ENCODE measurements around the gene DCANP1. TPM values are rescaled to one million over a fixed set of nuclear protein-coding genes. Genes with fewer than 3 reads are reported as not detected.

DCANP1 gene
- total and polyA plus RNA-seq, 2 of the 13 experiments (the other 11 are each of a cell fraction or from before 2014, with no cell fraction given), result not detected

DNA sequence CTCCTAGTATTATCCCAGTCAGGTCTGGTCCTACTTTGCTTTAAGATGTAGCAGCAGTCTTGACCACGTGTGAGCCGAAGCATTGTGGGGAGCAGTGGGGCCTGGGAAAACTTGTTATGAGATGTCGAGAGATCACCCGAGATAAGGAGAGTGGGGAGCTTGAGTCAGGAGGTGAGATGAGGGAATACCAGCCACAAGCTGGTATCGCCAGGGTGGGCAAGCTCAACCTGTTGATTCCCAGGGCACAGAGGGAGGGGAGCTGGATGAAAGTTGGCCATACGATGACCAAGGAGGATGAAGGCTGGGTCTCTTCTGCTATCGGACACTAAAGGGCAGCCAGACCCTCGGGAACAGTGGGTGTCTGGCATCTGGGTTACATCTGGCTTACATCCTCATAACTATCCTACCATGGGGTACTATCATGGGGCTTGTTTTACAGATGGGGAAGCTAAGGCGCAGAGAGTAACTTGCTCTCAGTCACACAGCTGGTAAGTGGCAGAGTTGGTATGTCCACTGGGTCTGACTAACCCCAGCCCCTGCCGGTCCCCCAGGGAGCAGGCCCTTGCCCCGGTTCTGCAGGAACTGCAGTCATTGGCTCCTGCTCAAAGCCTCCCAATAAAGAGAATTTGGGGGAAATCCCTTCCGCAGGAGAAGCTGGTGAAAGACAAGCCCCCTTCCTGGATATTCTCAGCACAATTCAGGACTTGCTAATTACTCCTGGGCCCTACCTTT lies 18.4 kb upstream of the DCANP1 start:
- Histone ChIP-seq H3K4me1 (ENCODE audit: insufficient read depth, low read length) (0 out of 2 replicates have a peak, but pooled peaks cover 2% of the 10 kb centered on the region), H3K4me3 (replicated peaks in 1 of 3; ENCODE audit: insufficient read depth in 1 of 3, low read depth in 2 of 3, low read length in 3 of 3) (no peak overlapping the region), H4K20me1 (ENCODE audit: insufficient read depth, low read length) (no peaks in the 10 kb centered on the region), H3K9me3 (ENCODE audit: low read length) (no peaks in the 10 kb centered on the region), H3K36me3 (replicated peaks in 1 of 2; ENCODE audit: control insufficient read depth in 1 of 2, insufficient read depth in 2 of 2, low read length in 2 of 2) (no peaks in the 10 kb centered on the region), H2AFZ (ENCODE audit: low read length) (no peak overlapping the region), H3K27me3 (ENCODE audit: control insufficient read depth in 1 of 2, insufficient read depth in 2 of 2, low read length in 2 of 2) (peaks cover 0 to 11% of the 10 kb centered on the region in 2 experiments; a peak in 3 of 5 replicates), H3K4me2 (ENCODE audit: low read depth, low read length) (no peak overlapping the region), H3K9ac (ENCODE audit: insufficient read depth, low read depth, low read length) (no peak overlapping the region), H3K27ac (ENCODE audit: extremely low read length, insufficient read depth, low read length) (no peak overlapping the region), H3K79me2 (ENCODE audit: insufficient read depth, low read length) (no peaks in the 10 kb centered on the region)
- no peak for FAIRE-seq
- 35% methylated on average over 8 of the region's 12 CpGs for WGBS (ENCODE audit: low lambda C conversion rate)
- no peak for DNase-seq (ENCODE audit: low spot score)
- BruUV-seq (replicated peaks), result no TSS peak
- ATAC-seq, result no peak
- CTCF ChIA-PET (ENCODE audit: low intra/inter-chr PET ratio, low total read pairs), result interaction anchor here (0.7 to 3.5 kb wide), 5 partner anchors 9 to 101 kb away, joined by 3 to 76 read pairs (median 5); no protein-coding TSS in a partner anchor
- intact Hi-C loops (cut with micrococcal nuclease; ENCODE audit: unreplicated experiment) (loop anchor here (1.0 kb wide), 1 partner anchor 87 kb away; no protein-coding TSS in a partner anchor), in situ Hi-C loops (cut with HindIII; ENCODE audit: extremely low pct_ligation_motif_present, low pct_unique_long_range_greater_than_20kb) (loop anchor here (5.0 to 25.0 kb wide), 2 partner anchors 87 to 272 kb away; no protein-coding TSS in a partner anchor)
- TF ChIP-seq SRY (CRISPR knock-in tag; IDR thresholded peaks at IDR 0.05) (no peak), PAX8 (CRISPR knock-in tag; IDR thresholded peaks at IDR 0.05; ENCODE audit: borderline replicate concordance) (0 out of 2 replicates have a peak, but pooled peaks have one; percentile 22)
- POLR2A ChIA-PET, result interaction anchor here (1.5 kb wide), 1 partner anchor 86 kb away, joined by 3 read pairs; no protein-coding TSS in a partner anchor

DNA sequence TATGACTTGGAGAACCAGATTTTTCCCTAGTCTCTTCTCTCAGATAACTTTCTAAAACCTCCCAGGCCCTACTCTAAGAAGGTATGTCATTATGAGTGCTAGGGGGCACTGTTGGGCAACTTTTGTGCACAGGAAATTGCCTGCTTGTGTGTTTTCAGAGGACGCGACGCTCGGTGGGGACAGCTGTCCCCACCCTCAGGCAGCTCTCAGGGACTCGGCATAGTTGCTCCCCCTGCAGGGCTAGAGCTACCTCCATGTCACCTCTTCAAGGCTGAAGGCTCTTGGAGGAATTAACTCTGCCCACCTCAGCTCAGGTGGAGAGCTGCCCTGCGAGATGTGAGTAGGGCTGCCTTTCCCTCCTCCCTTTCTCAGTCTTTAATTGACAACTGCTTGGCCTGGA lies 15.2 kb upstream of the DCANP1 start:
- peak; percentile 87 for DNase-seq (ENCODE audit: low spot score)
- no peak overlapping the region for H2AFZ ChIP-seq (ENCODE audit: low read length)
- TF ChIP-seq, protein P1, sequence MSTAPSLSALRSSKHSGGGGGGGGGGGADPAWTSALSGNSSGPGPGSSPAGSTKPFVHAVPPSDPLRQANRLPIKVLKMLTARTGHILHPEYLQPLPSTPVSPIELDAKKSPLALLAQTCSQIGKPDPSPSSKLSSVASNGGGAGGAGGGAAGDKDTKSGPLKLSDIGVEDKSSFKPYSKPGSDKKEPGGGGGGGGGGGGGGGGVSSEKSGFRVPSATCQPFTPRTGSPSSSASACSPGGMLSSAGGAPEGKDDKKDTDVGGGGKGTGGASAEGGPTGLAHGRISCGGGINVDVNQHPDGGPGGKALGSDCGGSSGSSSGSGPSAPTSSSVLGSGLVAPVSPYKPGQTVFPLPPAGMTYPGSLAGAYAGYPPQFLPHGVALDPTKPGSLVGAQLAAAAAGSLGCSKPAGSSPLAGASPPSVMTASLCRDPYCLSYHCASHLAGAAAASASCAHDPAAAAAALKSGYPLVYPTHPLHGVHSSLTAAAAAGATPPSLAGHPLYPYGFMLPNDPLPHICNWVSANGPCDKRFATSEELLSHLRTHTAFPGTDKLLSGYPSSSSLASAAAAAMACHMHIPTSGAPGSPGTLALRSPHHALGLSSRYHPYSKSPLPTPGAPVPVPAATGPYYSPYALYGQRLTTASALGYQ (CRISPR knock-in tag; IDR thresholded peaks at IDR 0.05), result no peak
- 0 out of 2 replicates have a peak, but pooled peaks have one; percentile 22 for TF ChIP-seq SALL1 (CRISPR knock-in tag; IDR thresholded peaks at IDR 0.05)
- TF ChIP-seq CBFB (CRISPR knock-in tag; IDR thresholded peaks at IDR 0.05), result no peak
- no peak for TF ChIP-seq ZNF12 (CRISPR knock-in tag; IDR thresholded peaks at IDR 0.05)
- no peak for TF ChIP-seq GABPA (IDR thresholded peaks at IDR 0.05; ENCODE audit: low read depth, low read length)
- TF ChIP-seq GABPA (CRISPR knock-in tag; IDR thresholded peaks at IDR 0.05; ENCODE audit: low read depth), result 0 out of 2 replicates have a peak, but pooled peaks have one; percentile 30
- TF ChIP-seq, protein P2, sequence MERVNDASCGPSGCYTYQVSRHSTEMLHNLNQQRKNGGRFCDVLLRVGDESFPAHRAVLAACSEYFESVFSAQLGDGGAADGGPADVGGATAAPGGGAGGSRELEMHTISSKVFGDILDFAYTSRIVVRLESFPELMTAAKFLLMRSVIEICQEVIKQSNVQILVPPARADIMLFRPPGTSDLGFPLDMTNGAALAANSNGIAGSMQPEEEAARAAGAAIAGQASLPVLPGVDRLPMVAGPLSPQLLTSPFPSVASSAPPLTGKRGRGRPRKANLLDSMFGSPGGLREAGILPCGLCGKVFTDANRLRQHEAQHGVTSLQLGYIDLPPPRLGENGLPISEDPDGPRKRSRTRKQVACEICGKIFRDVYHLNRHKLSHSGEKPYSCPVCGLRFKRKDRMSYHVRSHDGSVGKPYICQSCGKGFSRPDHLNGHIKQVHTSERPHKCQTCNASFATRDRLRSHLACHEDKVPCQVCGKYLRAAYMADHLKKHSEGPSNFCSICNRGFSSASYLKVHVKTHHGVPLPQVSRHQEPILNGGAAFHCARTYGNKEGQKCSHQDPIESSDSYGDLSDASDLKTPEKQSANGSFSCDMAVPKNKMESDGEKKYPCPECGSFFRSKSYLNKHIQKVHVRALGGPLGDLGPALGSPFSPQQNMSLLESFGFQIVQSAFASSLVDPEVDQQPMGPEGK (CRISPR knock-in tag; IDR thresholded peaks at IDR 0.05), result peak; percentile 75
- TF ChIP-seq AGO2 (optimal IDR thresholded peaks at IDR 0.05; ENCODE audit: low read depth, low read length), result no peak
- peak; percentile 32; the same call in 1 of the 2 replicates for TF ChIP-seq MAFF (IDR thresholded peaks at IDR 0.05; ENCODE audit: low read depth, low read length)
- TF ChIP-seq ZEB1 (IDR thresholded peaks at IDR 0.05; ENCODE audit: insufficient replicate concordance, low read depth), result no peak

More for the DNA sequence above, 15.2 kb upstream of the DCANP1 start:
- no peaks in the 10 kb centered on the region for H3K4me1 ChIP-seq (ENCODE audit: insufficient read depth, low read length)
- ATAC-seq, result peak; percentile 86
- ChIA-PET POLR2A (interaction anchor here (1.1 kb wide), 1 partner anchor 89 kb away, joined by 3 read pairs; no protein-coding TSS in a partner anchor), CTCF (ENCODE audit: low intra/inter-chr PET ratio, low total read pairs) (interaction anchor here (1.5 to 2.5 kb wide), 4 partner anchors 89 to 108 kb away, joined by 3 to 20 read pairs (median 13); no protein-coding TSS in a partner anchor)
- no peaks in the 10 kb centered on the region for H3K79me2 ChIP-seq (ENCODE audit: insufficient read depth, low read length)
- intact Hi-C loops (cut with micrococcal nuclease; ENCODE audit: unreplicated experiment) (loop anchor here (1.0 to 2.0 kb wide), 2 partner anchors 90 to 104 kb away; no protein-coding TSS in a partner anchor), in situ Hi-C loops (cut with HindIII; ENCODE audit: extremely low pct_ligation_motif_present, low pct_unique_long_range_greater_than_20kb) (loop anchor here (25.0 kb wide), 1 partner anchor 275 kb away; no protein-coding TSS in a partner anchor)
- no peaks in the 10 kb centered on the region for H3K9me3 ChIP-seq (ENCODE audit: low read length)
- H4K20me1 ChIP-seq (ENCODE audit: insufficient read depth, low read length), result no peaks in the 10 kb centered on the region
- H3K4me3 ChIP-seq (replicated peaks in 1 of 3; ENCODE audit: insufficient read depth in 1 of 3, low read depth in 2 of 3, low read length in 3 of 3), result no peak overlapping the region
- H3K9ac ChIP-seq (ENCODE audit: insufficient read depth, low read depth, low read length), result no peak overlapping the region
- BruUV-seq (replicated peaks), result no TSS peak
- peaks cover 2 to 11% of the 10 kb centered on the region in 2 experiments; a peak in 3 of 5 replicates for H3K27me3 ChIP-seq (ENCODE audit: control insufficient read depth in 1 of 2, insufficient read depth in 2 of 2, low read length in 2 of 2)
- no peaks in the 10 kb centered on the region for H3K36me3 ChIP-seq (replicated peaks in 1 of 2; ENCODE audit: control insufficient read depth in 1 of 2, insufficient read depth in 2 of 2, low read length in 2 of 2)
- no peak overlapping the region for H3K27ac ChIP-seq (ENCODE audit: extremely low read length, insufficient read depth, low read length)
- H3K4me2 ChIP-seq (ENCODE audit: low read depth, low read length), result no peak overlapping the region
- peak; percentile 92 for FAIRE-seq
- WGBS (ENCODE audit: low lambda C conversion rate), result 2% methylated on average over 6 of the region's 6 CpGs

All from HepG2 (cell line).